Hepatocyte (in vitro differentiated cells): ENCODE results near the gene ERBB4.

Source experiments
- EZH2 ChIP-seq: fragments of 200-600 bp; sonication (generic); IDR thresholded peaks from 2 replicates; pipeline ENCODE4 v1.6.1; 2016; ENCODE audit warnings: antibody characterized with exemption, mild to moderate bottlenecking, borderline replicate concordance
- EZH2phosphoT487 ChIP-seq: fragments of 200-600 bp; sonication (generic); IDR thresholded peaks from one replicate; pipeline ENCODE4 v1.6.1; 2018; ENCODE audit warnings: antibody characterized with exemption, mild to moderate bottlenecking, low read depth, moderate library complexity; ENCODE audit not compliant: unreplicated experiment, severe bottlenecking
- TF ChIP-seq, protein P1 (sequence below): fragments of 200-600 bp; sonication (generic); IDR thresholded peaks from 2 replicates; pipeline ENCODE4 v1.5.1; 2016; ENCODE audit warnings: antibody characterized with exemption, mild to moderate bottlenecking; ENCODE audit not compliant: poor library complexity

DNA sequence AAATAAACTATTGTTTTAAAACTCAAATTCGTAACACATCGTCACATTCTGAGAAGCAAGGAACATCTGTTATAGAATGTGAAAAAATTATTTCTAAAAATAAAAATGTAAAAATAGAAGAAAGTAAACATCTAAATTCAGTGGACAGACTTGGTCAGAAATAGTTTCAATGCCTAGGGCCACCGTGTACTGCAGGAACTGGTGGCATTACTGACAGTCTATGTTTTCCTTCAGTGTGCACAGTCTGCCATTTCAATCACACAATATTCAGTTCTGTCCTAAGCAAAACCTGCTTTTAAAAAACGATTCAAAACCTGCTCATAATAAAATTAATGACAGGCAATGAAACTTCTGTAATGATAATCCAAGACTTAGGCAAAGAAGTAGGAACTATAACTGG is 190.1 kb downstream of the ERBB4 start:
- TF ChIP-seq, protein P1, sequence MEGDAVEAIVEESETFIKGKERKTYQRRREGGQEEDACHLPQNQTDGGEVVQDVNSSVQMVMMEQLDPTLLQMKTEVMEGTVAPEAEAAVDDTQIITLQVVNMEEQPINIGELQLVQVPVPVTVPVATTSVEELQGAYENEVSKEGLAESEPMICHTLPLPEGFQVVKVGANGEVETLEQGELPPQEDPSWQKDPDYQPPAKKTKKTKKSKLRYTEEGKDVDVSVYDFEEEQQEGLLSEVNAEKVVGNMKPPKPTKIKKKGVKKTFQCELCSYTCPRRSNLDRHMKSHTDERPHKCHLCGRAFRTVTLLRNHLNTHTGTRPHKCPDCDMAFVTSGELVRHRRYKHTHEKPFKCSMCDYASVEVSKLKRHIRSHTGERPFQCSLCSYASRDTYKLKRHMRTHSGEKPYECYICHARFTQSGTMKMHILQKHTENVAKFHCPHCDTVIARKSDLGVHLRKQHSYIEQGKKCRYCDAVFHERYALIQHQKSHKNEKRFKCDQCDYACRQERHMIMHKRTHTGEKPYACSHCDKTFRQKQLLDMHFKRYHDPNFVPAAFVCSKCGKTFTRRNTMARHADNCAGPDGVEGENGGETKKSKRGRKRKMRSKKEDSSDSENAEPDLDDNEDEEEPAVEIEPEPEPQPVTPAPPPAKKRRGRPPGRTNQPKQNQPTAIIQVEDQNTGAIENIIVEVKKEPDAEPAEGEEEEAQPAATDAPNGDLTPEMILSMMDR, result no peak
- TF ChIP-seq EZH2phosphoT487 (no peak), EZH2 (no peak)
